ENCODE results near the gene AVPR1B. TPM values are rescaled to one million over a fixed set of nuclear protein-coding genes. Genes with fewer than 3 reads are reported as not detected.

Gene AVPR1B
- total and polyA plus RNA-seq, 3 donors from 2014 or later: not detected

- no peak overlapping the region for H3K27ac ChIP-seq
- intact Hi-C loops (cut with DNase I; ENCODE audit: low total_unique reads): no loop called here
- no peak overlapping the region for H3K4me3 ChIP-seq
- H3K9me3 ChIP-seq: no peaks in the 10 kb centered on the region
- WGBS, 2 donors: 76 to 85% methylated on average over 3 of the region's 3 CpGs
- TF ChIP-seq POLR2A (IDR thresholded peaks at IDR 0.05): no peak
- no peak for TF ChIP-seq CTCF (IDR thresholded peaks at IDR 0.05)
- no peaks in the 10 kb centered on the region for H3K4me1 ChIP-seq
- no peaks in the 10 kb centered on the region for H3K27me3 ChIP-seq
- no peak for DNase-seq
- no peaks in the 10 kb centered on the region for H3K36me3 ChIP-seq (ENCODE audit: low read depth, missing control alignments)
Observed at GRCh38 chr1:206097381-206097780, 19.8 kb downstream of the AVPR1B start.

- intact Hi-C loops (cut with DNase I; ENCODE audit: low total_unique reads): no loop called here
Observed at GRCh38 chr1:206094024-206094423, 23.2 kb downstream of the AVPR1B start.

GRCh38 chr1:206089341-206089740 is 27.8 kb downstream of the AVPR1B start:
- Histone ChIP-seq H3K27me3 (no peaks in the 10 kb centered on the region), H3K27ac (no peak overlapping the region), H3K36me3 (ENCODE audit: low read depth, missing control alignments) (no peaks in the 10 kb centered on the region), H3K4me1 (no peaks in the 10 kb centered on the region), H3K9me3 (no peaks in the 10 kb centered on the region), H3K4me3 (no peak overlapping the region)
- TF ChIP-seq CTCF (IDR thresholded peaks at IDR 0.05) (no peak), POLR2A (IDR thresholded peaks at IDR 0.05) (no peak)
- WGBS, 2 donors: 88 to 90% methylated on average over 3 of the region's 3 CpGs
- DNase-seq: no peak
- intact Hi-C loops (cut with DNase I; ENCODE audit: low total_unique reads): no loop called here

More at GRCh38 chr1:206094024-206094423, 23.2 kb downstream of the AVPR1B start:
- H3K4me3 ChIP-seq: no peak overlapping the region
- H3K27ac ChIP-seq: no peak overlapping the region
- no peaks in the 10 kb centered on the region for H3K27me3 ChIP-seq
- H3K36me3 ChIP-seq (ENCODE audit: low read depth, missing control alignments): no peaks in the 10 kb centered on the region
- H3K9me3 ChIP-seq: no peaks in the 10 kb centered on the region
- 77 to 82% methylated on average over 6 to 7 of the region's 7 CpGs for WGBS, 2 donors
- H3K4me1 ChIP-seq: no peaks in the 10 kb centered on the region
- DNase-seq: no peak
- TF ChIP-seq CTCF (IDR thresholded peaks at IDR 0.05): no peak
- no peak for TF ChIP-seq POLR2A (IDR thresholded peaks at IDR 0.05)

GRCh38 chr1:206087091-206087490 is 30.1 kb downstream of the AVPR1B start:
- no peaks in the 10 kb centered on the region for H3K9me3 ChIP-seq
- 94 to 96% methylated on average over 3 of the region's 3 CpGs for WGBS, 2 donors
- no peak overlapping the region for H3K27ac ChIP-seq
- no peak for TF ChIP-seq POLR2A (IDR thresholded peaks at IDR 0.05)
- no peak for TF ChIP-seq CTCF (IDR thresholded peaks at IDR 0.05)
- H3K4me1 ChIP-seq: no peaks in the 10 kb centered on the region
- H3K27me3 ChIP-seq: no peaks in the 10 kb centered on the region
- DNase-seq: no peak
- no peak overlapping the region for H3K4me3 ChIP-seq
- H3K36me3 ChIP-seq (ENCODE audit: low read depth, missing control alignments): no peaks in the 10 kb centered on the region
- intact Hi-C loops (cut with DNase I; ENCODE audit: low total_unique reads): no loop called here

GRCh38 chr1:206083750-206084149 is 33.4 kb downstream of the AVPR1B start:
- no peak overlapping the region for H3K27ac ChIP-seq
- no peaks in the 10 kb centered on the region for H3K27me3 ChIP-seq
- no peak overlapping the region for H3K4me3 ChIP-seq
- WGBS, 2 donors: 90 to 96% methylated on average over 2 of the region's 2 CpGs
- intact Hi-C loops (cut with DNase I; ENCODE audit: low total_unique reads): no loop called here
- no peaks in the 10 kb centered on the region for H3K4me1 ChIP-seq
- H3K9me3 ChIP-seq: no peaks in the 10 kb centered on the region
- DNase-seq: no peak
- TF ChIP-seq CTCF (IDR thresholded peaks at IDR 0.05) (no peak), POLR2A (IDR thresholded peaks at IDR 0.05) (no peak)
- H3K36me3 ChIP-seq (ENCODE audit: low read depth, missing control alignments): no peaks in the 10 kb centered on the region

All from testis (tissue), 3 donors.